ENCODE results near the gene STK24. TPM values are rescaled to one million over a fixed set of nuclear protein-coding genes. Genes with fewer than 3 reads are reported as not detected.

STK24 gene
- total RNA-seq, 4 donors from 2014 or later: 29.7 to 73.5 (median 62.6) TPM

GRCh38 chr13:98443800-98444325, 133.0 kb downstream of the STK24 start:
- intact Hi-C loops (cut with DNase I; ENCODE audit: low total_unique reads): loop anchor here (5.0 kb wide), 1 partner anchor 208 kb away; no protein-coding TSS in a partner anchor
- DNase-seq: no peak
- no peak overlapping the region for H3K27ac ChIP-seq
- H3K4me3 ChIP-seq: no peak overlapping the region
- no peaks in the 10 kb centered on the region for H3K9me3 ChIP-seq
- H3K4me1 ChIP-seq: no peaks in the 10 kb centered on the region
- no peaks in the 10 kb centered on the region for H3K27me3 ChIP-seq
- H3K36me3 ChIP-seq: no peaks in the 10 kb centered on the region
- TF ChIP-seq POLR2A (IDR thresholded peaks at IDR 0.05) (no peak), CTCF (IDR thresholded peaks at IDR 0.05) (no peak)

GRCh38 chr13:98443329-98443728, 133.6 kb downstream of the STK24 start:
- intact Hi-C loops (cut with DNase I; ENCODE audit: low total_unique reads): loop anchor here (5.0 kb wide), 1 partner anchor 209 kb away; no protein-coding TSS in a partner anchor
- H3K9me3 ChIP-seq: no peaks in the 10 kb centered on the region
- no peaks in the 10 kb centered on the region for H3K36me3 ChIP-seq
- no peak overlapping the region for H3K27ac ChIP-seq
- H3K4me3 ChIP-seq: no peak overlapping the region
- TF ChIP-seq CTCF (IDR thresholded peaks at IDR 0.05) (no peak), POLR2A (IDR thresholded peaks at IDR 0.05) (no peak)
- no peaks in the 10 kb centered on the region for H3K4me1 ChIP-seq
- no peak for DNase-seq
- no peaks in the 10 kb centered on the region for H3K27me3 ChIP-seq

GRCh38 chr13:98442391-98443230, 134.3 kb downstream of the STK24 start:
- Histone ChIP-seq H3K27me3 (no peaks in the 10 kb centered on the region), H3K4me1 (no peaks in the 10 kb centered on the region), H3K9me3 (no peaks in the 10 kb centered on the region), H3K4me3 (no peak overlapping the region), H3K36me3 (no peaks in the 10 kb centered on the region), H3K27ac (no peak overlapping the region)
- TF ChIP-seq CTCF (IDR thresholded peaks at IDR 0.05): no peak
- TF ChIP-seq POLR2A (IDR thresholded peaks at IDR 0.05): no peak
- intact Hi-C loops (cut with DNase I; ENCODE audit: low total_unique reads): loop anchor here (5.0 kb wide), 1 partner anchor 210 kb away; no protein-coding TSS in a partner anchor
- no peak for DNase-seq

- no peak for DNase-seq
- Histone ChIP-seq H3K4me1 (no peaks in the 10 kb centered on the region), H3K27ac (no peak overlapping the region), H3K4me3 (no peak overlapping the region), H3K27me3 (no peaks in the 10 kb centered on the region), H3K36me3 (no peaks in the 10 kb centered on the region), H3K9me3 (no peaks in the 10 kb centered on the region)
- TF ChIP-seq CTCF (IDR thresholded peaks at IDR 0.05) (no peak), POLR2A (IDR thresholded peaks at IDR 0.05) (no peak)
- intact Hi-C loops (cut with DNase I; ENCODE audit: low total_unique reads): loop anchor here (5.0 kb wide), 1 partner anchor 211 kb away; no protein-coding TSS in a partner anchor
Measured at GRCh38 chr13:98441056-98441676, 135.7 kb downstream of the STK24 start.
